Smooth muscle cell (in vitro differentiated cells): Measurements from ENCODE around the gene CRIP1. TPM values are rescaled to one million over a fixed set of nuclear protein-coding genes. Genes with fewer than 3 reads are reported as not detected.

Experiments used
- DNase-seq: peaks from one replicate; lab custom pipeline; 2025; ENCODE audit not compliant: unreplicated experiment; lab: John Stamatoyannopoulos, UW
- H2AFZ ChIP-seq: fragments of 200-600 bp; sonication (generic); 2 replicates; pipeline ENCODE4 v1.6.0; 2016; ENCODE audit warnings: antibody characterized with exemption, low read depth, mild to moderate bottlenecking
- H3F3A ChIP-seq: fragments of 200-600 bp; sonication (generic); 2 replicates; pipeline ENCODE4 v1.6.0; 2017; ENCODE audit warnings: antibody characterized with exemption, low read depth
- H3K27ac ChIP-seq: fragments of 200-600 bp; sonication (generic); 2 replicates; pipeline ENCODE4 v1.5.1; 2016; ENCODE audit warnings: low read depth, mild to moderate bottlenecking
- H3K27me3 ChIP-seq: fragments of 200-600 bp; sonication (generic); 2 replicates; pipeline ENCODE4 v1.6.1; 2016; ENCODE audit warnings: low read depth, mild to moderate bottlenecking
- H3K36me3 ChIP-seq: fragments of 200-600 bp; sonication (generic); 2 replicates; pipeline ENCODE4 v1.5.1; 2016; ENCODE audit warnings: low read depth
- H3K4me1 ChIP-seq: fragments of 200-600 bp; sonication (generic); 2 replicates; pipeline ENCODE4 v1.5.1; 2016; ENCODE audit warnings: low read depth
- H3K4me2 ChIP-seq: fragments of 200-600 bp; sonication (generic); 2 replicates; pipeline ENCODE4 v1.6.0; 2016; ENCODE audit warnings: mild to moderate bottlenecking
- H3K4me3 ChIP-seq: fragments of 200-600 bp; sonication (generic); 2 replicates; pipeline ENCODE4 v1.5.1; 2016; ENCODE audit warnings: mild to moderate bottlenecking
- H3K79me2 ChIP-seq: fragments of 200-600 bp; sonication (generic); 2 replicates; pipeline ENCODE4 v1.6.0; 2016; ENCODE audit warnings: low read depth, mild to moderate bottlenecking
- H3K9ac ChIP-seq: fragments of 200-600 bp; sonication (generic); 2 replicates; pipeline ENCODE4 v1.6.0; 2016; ENCODE audit warnings: low read depth
- H3K9me3 ChIP-seq: fragments of 200-600 bp; sonication (generic); replicated peaks from 2 replicates; pipeline ENCODE4 v1.5.1; 2016; ENCODE audit warnings: low read depth
- H4K20me1 ChIP-seq: fragments of 200-600 bp; sonication (generic); 2 replicates; pipeline ENCODE4 v1.6.0; 2016; ENCODE audit warnings: low read depth
- WGBS: methylation state at CpG from one replicate; pipeline ENCODE4 v1.1.7; 2016; ENCODE audit warnings: low lambda C conversion rate; 5-methylcytosine and 5-hydroxymethylcytosine counted together
- polyA plus RNA-seq: library from polyadenylated mRNA; unstranded; fragments of >200 nt; fragmentation: Nextera tagmentation; extraction: Ambion mirVana; gene quantifications from 2 replicates; pipeline ENCODE4 v1.2.1, GENCODE V29; 2016
- total RNA-seq: library from RNA; depleted of rRNA; stranded (reverse); fragments of >200 nt; gene quantifications from 2 replicates; pipeline ENCODE4 v1.2.3, GENCODE V29; 2014
- TF ChIP-seq, protein P1 (sequence below): fragments of 200-600 bp; sonication (generic); IDR thresholded peaks from 2 replicates; pipeline ENCODE4 v1.5.1; 2017; ENCODE audit warnings: borderline replicate concordance, mild to moderate bottlenecking, antibody characterized with exemption; ENCODE audit not compliant: insufficient read depth, poor library complexity, severe bottlenecking

The CRIP1 gene
- total and polyA plus RNA-seq, 2 experiments from 2014 or later: 4.9 to 31.8 TPM

DNA sequence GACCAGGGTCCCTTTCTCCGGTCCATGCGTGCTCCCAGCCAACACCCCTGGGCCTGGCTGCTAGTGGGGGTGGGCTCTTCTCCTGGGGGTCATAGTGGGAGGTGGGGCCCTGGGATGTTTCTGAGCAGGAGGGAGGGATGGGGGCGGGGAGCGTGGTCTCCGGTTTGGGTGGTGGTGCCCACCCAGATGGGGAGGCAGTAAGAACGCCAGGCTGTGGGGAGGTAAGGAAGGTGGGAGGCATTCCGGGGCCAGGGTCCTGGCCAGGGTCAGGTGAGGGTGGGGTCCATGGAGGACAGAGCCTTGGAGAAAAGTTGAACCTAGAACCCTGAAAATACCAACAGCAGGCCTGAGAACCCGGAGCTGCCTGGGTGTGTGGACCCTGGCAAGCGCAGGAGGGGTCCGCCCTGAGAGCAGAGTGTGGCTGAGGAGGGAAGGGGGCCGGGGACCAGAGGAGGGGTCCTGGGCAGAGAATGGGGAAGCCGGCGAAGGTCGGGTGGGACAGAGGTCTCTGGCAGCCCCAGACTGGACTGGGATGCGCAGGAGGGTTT lies 6.4 kb upstream of the CRIP1 start:
- no peaks in the 10 kb centered on the region for H4K20me1 ChIP-seq
- DNase-seq: no peak
- H3K9ac ChIP-seq: no peak overlapping the region
- 70% methylated on average over 14 of the region's 15 CpGs for WGBS
- H3K27me3 ChIP-seq: peaks cover 24% of the 10 kb centered on the region
- no peaks in the 10 kb centered on the region for H3K9me3 ChIP-seq
- H3F3A ChIP-seq: no peaks in the 10 kb centered on the region
- TF ChIP-seq, protein P1, sequence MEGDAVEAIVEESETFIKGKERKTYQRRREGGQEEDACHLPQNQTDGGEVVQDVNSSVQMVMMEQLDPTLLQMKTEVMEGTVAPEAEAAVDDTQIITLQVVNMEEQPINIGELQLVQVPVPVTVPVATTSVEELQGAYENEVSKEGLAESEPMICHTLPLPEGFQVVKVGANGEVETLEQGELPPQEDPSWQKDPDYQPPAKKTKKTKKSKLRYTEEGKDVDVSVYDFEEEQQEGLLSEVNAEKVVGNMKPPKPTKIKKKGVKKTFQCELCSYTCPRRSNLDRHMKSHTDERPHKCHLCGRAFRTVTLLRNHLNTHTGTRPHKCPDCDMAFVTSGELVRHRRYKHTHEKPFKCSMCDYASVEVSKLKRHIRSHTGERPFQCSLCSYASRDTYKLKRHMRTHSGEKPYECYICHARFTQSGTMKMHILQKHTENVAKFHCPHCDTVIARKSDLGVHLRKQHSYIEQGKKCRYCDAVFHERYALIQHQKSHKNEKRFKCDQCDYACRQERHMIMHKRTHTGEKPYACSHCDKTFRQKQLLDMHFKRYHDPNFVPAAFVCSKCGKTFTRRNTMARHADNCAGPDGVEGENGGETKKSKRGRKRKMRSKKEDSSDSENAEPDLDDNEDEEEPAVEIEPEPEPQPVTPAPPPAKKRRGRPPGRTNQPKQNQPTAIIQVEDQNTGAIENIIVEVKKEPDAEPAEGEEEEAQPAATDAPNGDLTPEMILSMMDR: no peak
- no peak overlapping the region for H3K27ac ChIP-seq
- H3K4me1 ChIP-seq: peaks cover 7% of the 10 kb centered on the region
- no peaks in the 10 kb centered on the region for H3K36me3 ChIP-seq
- H2AFZ ChIP-seq: no peak overlapping the region
- H3K4me2 ChIP-seq: no peak overlapping the region
- no peaks in the 10 kb centered on the region for H3K79me2 ChIP-seq
- no peak overlapping the region for H3K4me3 ChIP-seq

DNA sequence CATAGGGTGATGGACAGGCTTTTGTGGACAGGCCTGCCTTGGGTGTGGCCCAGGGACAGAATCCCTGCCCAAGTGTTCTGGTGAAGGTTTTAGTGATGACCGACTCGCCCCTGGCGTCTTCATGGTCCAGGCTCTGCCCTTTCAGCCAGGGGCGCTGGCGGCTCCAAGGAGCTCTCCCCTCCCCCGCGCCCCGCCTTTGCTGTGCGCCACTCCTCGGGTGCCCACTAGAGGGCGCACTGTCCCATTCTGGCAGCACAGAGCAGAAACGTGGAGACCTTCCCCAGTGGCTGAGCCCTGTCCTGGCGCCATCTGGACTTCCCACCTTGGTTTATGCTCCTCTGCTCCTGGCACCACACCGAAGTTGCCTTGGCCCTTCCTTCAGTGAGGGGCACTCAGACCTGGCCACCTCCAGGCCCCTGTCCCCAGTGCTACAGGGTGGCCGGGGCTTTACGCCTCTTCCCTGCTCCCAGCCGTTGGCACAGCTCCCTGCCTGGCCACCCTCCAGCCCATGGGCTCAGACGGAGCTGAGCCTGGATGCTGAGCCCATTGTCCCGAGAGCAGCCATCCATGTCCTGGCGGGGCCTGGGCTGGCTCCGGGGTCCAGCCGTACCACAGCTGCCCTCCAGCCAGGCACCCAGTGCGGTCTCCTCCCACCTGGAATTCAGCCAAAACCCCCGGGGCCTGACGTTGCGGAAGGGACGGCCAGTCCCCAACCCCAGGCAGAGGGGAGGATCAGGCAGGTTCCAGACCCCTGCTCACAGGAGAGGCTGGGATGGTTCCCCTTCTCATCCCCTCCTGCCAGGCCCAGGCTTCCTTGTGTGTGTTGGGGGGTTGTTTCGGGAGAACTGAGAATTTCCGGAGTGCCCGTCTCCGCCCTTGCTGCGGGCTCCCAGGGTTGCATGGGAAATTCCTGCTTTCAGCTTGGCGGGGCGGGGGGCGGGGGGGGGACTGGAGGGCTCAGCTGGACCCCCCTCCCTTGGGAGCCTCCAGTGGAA lies 5.6 kb upstream of the CRIP1 start:
- Histone ChIP-seq H3K4me2 (peak overlapping the region; percentile 89), H3K9ac (peak overlapping the region; percentile 97), H3K4me3 (peak overlapping the region; percentile 42), H3K27ac (peak overlapping the region; percentile 97), H2AFZ (no peak overlapping the region), H3K4me1 (peaks cover 7% of the 10 kb centered on the region), H3K27me3 (peaks cover 24% of the 10 kb centered on the region), H4K20me1 (no peaks in the 10 kb centered on the region), H3F3A (no peaks in the 10 kb centered on the region), H3K9me3 (no peaks in the 10 kb centered on the region), H3K36me3 (no peaks in the 10 kb centered on the region), H3K79me2 (no peaks in the 10 kb centered on the region)
- TF ChIP-seq, protein P1: peak; percentile 97
- WGBS: 30% methylated on average over 35 of the region's 35 CpGs
- peak; percentile 89 for DNase-seq

DNA sequence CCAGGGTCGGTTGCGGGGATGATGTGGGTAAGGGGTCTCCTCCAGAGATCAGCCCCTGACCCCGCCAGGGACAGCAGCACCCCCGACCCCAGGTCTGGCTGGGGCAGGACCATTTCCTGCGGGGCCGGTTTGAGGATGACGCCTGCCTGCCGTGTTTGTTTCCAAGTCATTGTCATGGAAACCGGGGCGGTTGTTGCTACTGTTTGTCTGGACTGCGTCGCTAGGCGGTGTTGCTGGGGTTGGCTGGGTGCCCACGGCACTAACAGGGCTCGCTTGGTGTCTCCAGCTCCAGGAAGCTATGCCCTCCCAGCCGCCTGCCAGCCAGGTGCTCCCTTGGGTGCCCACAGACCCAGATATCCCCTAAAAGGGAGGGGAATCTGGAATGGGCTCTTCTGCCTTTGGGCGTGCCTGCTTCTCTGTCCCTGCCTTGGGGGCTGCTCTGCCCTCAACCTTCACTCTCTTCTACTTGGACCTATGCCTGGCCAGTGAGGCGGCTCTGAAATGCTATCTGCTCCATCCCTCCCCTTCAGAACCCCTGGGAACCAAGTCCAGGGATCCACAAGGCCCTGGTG lies 4.7 kb upstream of the CRIP1 start:
- H3K4me1 ChIP-seq: peaks cover 7% of the 10 kb centered on the region
- no peaks in the 10 kb centered on the region for H3F3A ChIP-seq
- H3K9ac ChIP-seq: peak overlapping the region; percentile 97
- H3K27me3 ChIP-seq: peaks cover 31% of the 10 kb centered on the region
- 14% methylated on average over 18 of the region's 18 CpGs for WGBS
- H3K79me2 ChIP-seq: no peaks in the 10 kb centered on the region
- peak overlapping the region; percentile 89 for H3K4me2 ChIP-seq
- peak; percentile 92 for DNase-seq
- no peaks in the 10 kb centered on the region for H4K20me1 ChIP-seq
- peak overlapping the region; percentile 97 for H3K27ac ChIP-seq
- TF ChIP-seq, protein P1: no peak
- H2AFZ ChIP-seq: no peak overlapping the region
- H3K4me3 ChIP-seq: peak overlapping the region; percentile 42
- H3K9me3 ChIP-seq: no peaks in the 10 kb centered on the region
- no peaks in the 10 kb centered on the region for H3K36me3 ChIP-seq
